Vagina (tissue), 2 donors: ENCODE measurements around the gene RAC2. TPM values are rescaled to one million over a fixed set of nuclear protein-coding genes. Genes with fewer than 3 reads are reported as not detected.

ENCODE experiments used
- DNase-seq, 2 donors: peaks; one replicate each; pipeline ENCODE4 v3.0.0-alpha.2; 2017; ENCODE audit errors: extremely low spot score in 2 of 2
- H3K27ac ChIP-seq: fragments of 200-600 bp; sonication (generic); one replicate; pipeline ENCODE4 v1.5.1; 2019
- H3K27me3 ChIP-seq: fragments of 200-600 bp; sonication (generic); one replicate; pipeline ENCODE4 v1.5.1; 2019
- H3K36me3 ChIP-seq, 2 donors: fragments of 200-600 bp; sonication (generic); one replicate each; pipeline ENCODE4 v1.5.1; 2017 to 2019
- H3K4me1 ChIP-seq: fragments of 200-600 bp; sonication (generic); one replicate; pipeline ENCODE4 v1.5.1; 2019
- H3K4me3 ChIP-seq, 2 donors: fragments of 200-600 bp; sonication (generic); 1 replicate in 1 of 2; 2 replicates in 1 of 2; pipeline ENCODE4 v1.5.1; 2016 to 2019
- H3K9me3 ChIP-seq: fragments of 200-600 bp; sonication (generic); one replicate; pipeline ENCODE4 v1.5.1; 2019
- CTCF ChIP-seq, 3 experiments: fragments of 450-650 bp in 2 of 3; fragments of 200-600 bp in 1 of 3; sonication (generic) in 1 of 3; IDR thresholded peaks; one replicate each; pipeline ENCODE4 v1.5.1; 2017 to 2019; ENCODE audit warnings: antibody characterized with exemption in 3 of 3, mild to moderate bottlenecking in 2 of 3, moderate library complexity in 2 of 3
- POLR2A ChIP-seq, 2 donors: fragments of 450-650 bp; IDR thresholded peaks; one replicate each; pipeline ENCODE4 v1.6.1; 2017; ENCODE audit warnings: antibody characterized with exemption in 2 of 2, mild to moderate bottlenecking in 2 of 2, moderate library complexity in 2 of 2
- POLR2AphosphoS5 ChIP-seq, 2 donors: sonication (generic); formaldehyde crosslinking; IDR thresholded peaks; one replicate each; pipeline ENCODE4 v1.9.0; 2017; ENCODE audit warnings: antibody characterized with exemption in 2 of 2, mild to moderate bottlenecking in 2 of 2, low read depth in 1 of 2; ENCODE audit not compliant: insufficient read depth in 1 of 2
- intact Hi-C: fragments of 100-400 bp; cut with DNase I; formaldehyde crosslinking; loops from one replicate; pipeline ENCODE4 v1.15.1; 2023
- total RNA-seq: library from RNA; depleted of rRNA; stranded (reverse); fragments of >200 nt; gene quantifications from one replicate; pipeline ENCODE4 v1.2.3, GENCODE V29; 2016

Gene RAC2
- total RNA-seq, 1 donor from 2014 or later, result 15.7 TPM

- Histone ChIP-seq H3K27me3 (no peaks in the 10 kb centered on the region), H3K36me3 (no peaks in the 10 kb centered on the region), H3K4me3 (no peak overlapping the region), H3K4me1 (no peaks in the 10 kb centered on the region), H3K9me3 (no peaks in the 10 kb centered on the region), H3K27ac (no peak overlapping the region)
- no peak for TF ChIP-seq POLR2A (IDR thresholded peaks at IDR 0.05)
- TF ChIP-seq CTCF (IDR thresholded peaks at IDR 0.05), result no peak
- intact Hi-C loops, result no loop called here
- no peak for DNase-seq
These were observed 35.5 kb downstream of the RAC2 start for GRCh38 chr22:37208401-37209139.

- DNase-seq, result no peak
- no peaks in the 10 kb centered on the region for H3K4me1 ChIP-seq
- TF ChIP-seq POLR2A (IDR thresholded peaks at IDR 0.05) (no peak), POLR2AphosphoS5 (IDR thresholded peaks at IDR 0.05; ENCODE audit: insufficient read depth in 1 of 2, low read depth in 1 of 2) (no peak), CTCF (IDR thresholded peaks at IDR 0.05) (no peak)
- no peak overlapping the region for H3K4me3 ChIP-seq
- no peaks in the 10 kb centered on the region for H3K9me3 ChIP-seq
- H3K36me3 ChIP-seq, result no peaks in the 10 kb centered on the region
- intact Hi-C loops, result no loop called here
- H3K27ac ChIP-seq, result no peak overlapping the region
- H3K27me3 ChIP-seq, result no peaks in the 10 kb centered on the region
These were observed 36.1 kb downstream of the RAC2 start for GRCh38 chr22:37207981-37208380.

- intact Hi-C loops, result no loop called here
- no peaks in the 10 kb centered on the region for H3K4me1 ChIP-seq
- H3K36me3 ChIP-seq, result no peaks in the 10 kb centered on the region
- no peaks in the 10 kb centered on the region for H3K9me3 ChIP-seq
- TF ChIP-seq POLR2A (IDR thresholded peaks at IDR 0.05) (no peak), POLR2AphosphoS5 (IDR thresholded peaks at IDR 0.05; ENCODE audit: insufficient read depth in 1 of 2, low read depth in 1 of 2) (no peak), CTCF (IDR thresholded peaks at IDR 0.05) (no peak)
- H3K4me3 ChIP-seq, result no peak overlapping the region
- no peak for DNase-seq
- H3K27ac ChIP-seq, result no peak overlapping the region
- H3K27me3 ChIP-seq, result no peaks in the 10 kb centered on the region
These were observed 36.9 kb downstream of the RAC2 start for GRCh38 chr22:37206841-37207821.

GRCh38 chr22:37206118-37206840 is 37.8 kb downstream of the RAC2 start:
- H3K9me3 ChIP-seq, result no peaks in the 10 kb centered on the region
- no peak for DNase-seq
- no peak overlapping the region for H3K4me3 ChIP-seq
- no peaks in the 10 kb centered on the region for H3K27me3 ChIP-seq
- intact Hi-C loops, result no loop called here
- no peak overlapping the region for H3K27ac ChIP-seq
- no peaks in the 10 kb centered on the region for H3K36me3 ChIP-seq
- no peaks in the 10 kb centered on the region for H3K4me1 ChIP-seq
- no peak for TF ChIP-seq POLR2A (IDR thresholded peaks at IDR 0.05)
- no peak for TF ChIP-seq CTCF (IDR thresholded peaks at IDR 0.05)
- no peak for TF ChIP-seq POLR2AphosphoS5 (IDR thresholded peaks at IDR 0.05; ENCODE audit: insufficient read depth in 1 of 2, low read depth in 1 of 2)
